Activated B cell treated with CpG ODN at 0.5 μM for 24 hours (primary cell): ENCODE data around the gene P2RX4. TPM values are rescaled to one million over a fixed set of nuclear protein-coding genes. Genes with fewer than 3 reads are reported as not detected.
"Not testable (repeated sequence)": the region's sequence is repeated elsewhere in the genome, so short reads cannot be mapped to it uniquely, and the experiment has no call there.

Source experiments
- ATAC-seq: fragments of 200-7000 bp; cut with Tn5 transposase; one replicate; pipeline ENCODE4 v1.10.0; 2021; ENCODE audit warnings: low read depth, mild to moderate bottlenecking, moderate library complexity
- CTCF ChIA-PET: fragments of 350-600 bp; sonication (Branson Sonifier 250); formaldehyde crosslinking; loops from one replicate; lab custom pipeline; 2021; ENCODE audit warnings: antibody characterized with exemption; lab: Charles Lee
- POLR2A ChIA-PET: fragments of 350-600 bp; sonication (Branson Sonifier 250); formaldehyde crosslinking; loops from one replicate; lab custom pipeline; 2021; ENCODE audit warnings: antibody characterized with exemption; lab: Charles Lee
- DNase-seq: peaks from one replicate; pipeline ENCODE4 v3.0.0; 2022
- H3K27ac Mint-ChIP-seq: one replicate; pipeline ENCODE4 v1.8.0; 2020; ENCODE audit warnings: mixed read lengths
- H3K27me3 Mint-ChIP-seq: one replicate; pipeline ENCODE4 v1.8.0; 2021; ENCODE audit warnings: mixed read lengths
- H3K36me3 Mint-ChIP-seq: one replicate; pipeline ENCODE4 v1.8.0; 2021; ENCODE audit warnings: low read depth, mixed read lengths
- H3K4me1 Mint-ChIP-seq: one replicate; pipeline ENCODE4 v1.8.0; 2021; ENCODE audit warnings: mixed read lengths
- H3K4me3 Mint-ChIP-seq: one replicate; pipeline ENCODE4 v1.8.0; 2020; ENCODE audit warnings: mild to moderate bottlenecking, mixed read lengths
- H3K9me3 Mint-ChIP-seq: one replicate; pipeline ENCODE4 v1.8.0; 2020; ENCODE audit warnings: mixed read lengths
- CTCF ChIP-seq: fragments of 200-600 bp; IDR thresholded peaks from one replicate; pipeline ENCODE4 v1.8.0; 2022; ENCODE audit warnings: antibody characterized with exemption, mild to moderate bottlenecking
- intact Hi-C: fragments of 100-400 bp; cut with micrococcal nuclease; formaldehyde crosslinking; loops from one replicate; pipeline ENCODE4 v1.15.1; 2024
- total RNA-seq: library from RNA; stranded (reverse); gene quantifications from 2 replicates; pipeline ENCODE4 v1.2.3, GENCODE V29; 2022

P2RX4 gene
- total RNA-seq, 1 donor from 2014 or later: 17.0 TPM

- H3K9me3 Mint-ChIP-seq, POLR2A ChIA-PET, DNase-seq, H3K4me3 Mint-ChIP-seq, H3K27me3 Mint-ChIP-seq, H3K27ac Mint-ChIP-seq: not testable (repeated sequence)
- CTCF ChIA-PET: interaction anchor here (0.5 to 2.0 kb wide), 5 partner anchors 9 to 170 kb away, joined by 3 to 6 read pairs (median 4); no protein-coding TSS in a partner anchor
- TF ChIP-seq CTCF: peak; percentile 43
- H3K4me1 Mint-ChIP-seq: peaks cover 16% of the 10 kb centered on the region
- peak; percentile 57 for ATAC-seq
- H3K36me3 Mint-ChIP-seq: peaks cover 42% of the 10 kb centered on the region
- intact Hi-C loops: loop anchor here (1.0 to 5.0 kb wide), 3 partner anchors 67 to 170 kb away; partner anchors contain the start of gene CAMKK2
These were observed 20.1 kb downstream of the P2RX4 start for GRCh38 chr12:121229826-121230537.

- ATAC-seq (no peak), DNase-seq (no peak)
- CTCF ChIA-PET: interaction anchor here (1.0 to 2.0 kb wide), 3 partner anchors 9 to 171 kb away, joined by 4 to 6 read pairs (median 4); no protein-coding TSS in a partner anchor
- Mint-ChIP-seq H3K36me3 (peaks cover 46% of the 10 kb centered on the region), H3K27me3 (no peaks in the 10 kb centered on the region), H3K9me3 (no peaks in the 10 kb centered on the region), H3K4me3 (no peak overlapping the region), H3K27ac (no peak overlapping the region), H3K4me1 (peaks cover 16% of the 10 kb centered on the region)
- intact Hi-C loops: loop anchor here (1.0 to 5.0 kb wide), 3 partner anchors 67 to 170 kb away; partner anchors contain the start of gene CAMKK2
- TF ChIP-seq CTCF: no peak
- POLR2A ChIA-PET: interaction anchor here (1.0 kb wide), 1 partner anchor 8 kb away, joined by 3 read pairs; no protein-coding TSS in a partner anchor
These were observed 20.6 kb downstream of the P2RX4 start for GRCh38 chr12:121230538-121230907.

- POLR2A ChIA-PET: interaction anchor here (0.6 kb wide), 1 partner anchor 38 kb away, joined by 3 read pairs; no protein-coding TSS in a partner anchor
- DNase-seq (no peak), ATAC-seq (no peak)
- TF ChIP-seq CTCF: no peak
- peaks cover 10% of the 10 kb centered on the region for H3K4me1 Mint-ChIP-seq
- H3K9me3 Mint-ChIP-seq: no peaks in the 10 kb centered on the region
- H3K4me3 Mint-ChIP-seq: no peak overlapping the region
- intact Hi-C loops: loop anchor here (5.0 kb wide), 1 partner anchor 65 kb away; the partner anchor contains the start of gene CAMKK2
- peaks cover 50% of the 10 kb centered on the region for H3K36me3 Mint-ChIP-seq
- CTCF ChIA-PET: no interaction called here
- H3K27me3 Mint-ChIP-seq: no peaks in the 10 kb centered on the region
- H3K27ac Mint-ChIP-seq: no peak overlapping the region
These were observed 22.2 kb downstream of the P2RX4 start for GRCh38 chr12:121232163-121232562.

- no peak for TF ChIP-seq CTCF
- POLR2A ChIA-PET: interaction anchor here (0.6 kb wide), 1 partner anchor 37 kb away, joined by 3 read pairs; no protein-coding TSS in a partner anchor
- Mint-ChIP-seq H3K36me3 (peaks cover 52% of the 10 kb centered on the region), H3K4me1 (peaks cover 4% of the 10 kb centered on the region), H3K27ac (no peak overlapping the region), H3K27me3 (no peaks in the 10 kb centered on the region), H3K9me3 (no peaks in the 10 kb centered on the region), H3K4me3 (no peak overlapping the region)
- intact Hi-C loops: loop anchor here (5.0 kb wide), 1 partner anchor 64 kb away; the partner anchor contains the start of gene CAMKK2
- CTCF ChIA-PET: no interaction called here
- DNase-seq: no peak
- ATAC-seq: no peak
These were observed 23.2 kb downstream of the P2RX4 start for GRCh38 chr12:121232977-121233627.

- ChIA-PET CTCF (no interaction called here), POLR2A (no interaction called here)
- Mint-ChIP-seq H3K27ac (no peak overlapping the region), H3K9me3 (no peaks in the 10 kb centered on the region), H3K27me3 (no peaks in the 10 kb centered on the region), H3K36me3 (peaks cover 50% of the 10 kb centered on the region), H3K4me3 (no peak overlapping the region), H3K4me1 (peaks cover 4% of the 10 kb centered on the region)
- TF ChIP-seq CTCF: no peak
- ATAC-seq (no peak), DNase-seq (no peak)
- intact Hi-C loops: loop anchor here (5.0 kb wide), 1 partner anchor 64 kb away; the partner anchor contains the start of gene CAMKK2
These were observed 23.7 kb downstream of the P2RX4 start for GRCh38 chr12:121233628-121234020.
